K562 (cell line): ENCODE data around the gene FCHO1. TPM values are rescaled to one million over a fixed set of nuclear protein-coding genes. Genes with fewer than 3 reads are reported as not detected.
A peak's percentile ranks its signal among the peaks of the same experiment; 100 is the strongest.

ENCODE experiments used
- HDAC1 ChIP-seq, 2 experiments: fragments of 450-650 bp; IDR thresholded peaks; 2 replicates each; pipeline ENCODE4 v1.6.1; 2016 to 2017; ENCODE audit warnings: inconsistent platforms in 1 of 2, mild to moderate bottlenecking in 1 of 2, moderate library complexity in 1 of 2
- HMGN3 ChIP-seq: IDR thresholded peaks from 2 replicates; pipeline ENCODE4 v1.6.1; 2011; ENCODE audit warnings: borderline replicate concordance, low read depth, mild to moderate bottlenecking, mixed read lengths, low read length; ENCODE audit not compliant: insufficient read length; ENCODE audit errors: extremely low read depth
- TFAM ChIP-seq: fragments of 250-450 bp; sonication (Bioruptor Pico); conservative IDR thresholded peaks from 2 replicates; pipeline ENCODE4 v1.5.0; 2021; ENCODE audit warnings: mild to moderate bottlenecking, moderate library complexity
- polyA plus RNA-seq, 8 experiments: library from polyadenylated mRNA; depleted of rRNA in 4 of 8; stranded (reverse) in 5 of 8; unstranded in 3 of 8; fragments of >200 nt; fragmentation: Nextera tagmentation in 2 of 8; fragmentation: Illumina TruSeq in 1 of 8; extraction: Ambion mirVana in 2 of 8; extraction: Trizol in 1 of 8; gene quantifications; 2 replicates each; pipeline versions ENCODE4 v1.2.1 to v1.2.3, GENCODE V29; 2011 to 2014; ENCODE audit warnings: inconsistent platforms in 1 of 8, missing spikeins in 1 of 8
- total RNA-seq, 7 experiments: library from RNA; depleted of rRNA in 6 of 7; stranded (reverse); fragments of >200 nt in 6 of 7; fragmentation: Illumina TruSeq in 2 of 7; extraction: Trizol in 2 of 7; gene quantifications; 2 replicates each; pipeline versions ENCODE4 v1.2.1 to v1.2.3, GENCODE V29; 2011 to 2021; ENCODE audit warnings: low replicate concordance in 1 of 7
- TF ChIP-seq, protein P1 (sequence below): sonication (generic); formaldehyde crosslinking; IDR thresholded peaks from 2 replicates; pipeline ENCODE4 v1.8.1; 2023; ENCODE audit warnings: mild to moderate bottlenecking, missing genetic modification reagents
- TF ChIP-seq, protein P2 (sequence below): fragments of 450-650 bp; IDR thresholded peaks from 2 replicates; pipeline ENCODE4 v1.6.1; 2016; ENCODE audit warnings: missing biosample characterization, missing genetic modification characterization
- TF ChIP-seq, protein P3 (sequence below), 3 experiments: fragments of 200-800 bp in 1 of 3; sonication (Bioruptor generic) in 1 of 3; sonication (generic) in 1 of 3; formaldehyde crosslinking in 1 of 3; IDR thresholded peaks; 2 replicates each; pipeline versions ENCODE4 v1.6.1 to v1.8.0; 2016 to 2022; ENCODE audit warnings: mild to moderate bottlenecking in 2 of 3, missing compliant biosample characterization in 2 of 3, missing genetic modification characterization in 2 of 3, missing genetic modification reagents in 1 of 3
- TF ChIP-seq, protein P4 (sequence below), 2 experiments: fragments of 450-650 bp in 1 of 2; IDR thresholded peaks; 2 replicates each; pipeline ENCODE4 v1.6.1; 2011 to 2017; ENCODE audit warnings: low read depth in 2 of 2, antibody characterized with exemption in 1 of 2, borderline replicate concordance in 1 of 2, low read length in 1 of 2, mild to moderate bottlenecking in 1 of 2, mixed read lengths in 1 of 2; ENCODE audit not compliant: control insufficient read depth in 1 of 2

The FCHO1 gene
- total and polyA plus RNA-seq, 9 of the 15 experiments (the other 6 are each of a cell fraction or from before 2014, with no cell fraction given), result 0.21 to 58.9 (median 18.3) TPM

DNA sequence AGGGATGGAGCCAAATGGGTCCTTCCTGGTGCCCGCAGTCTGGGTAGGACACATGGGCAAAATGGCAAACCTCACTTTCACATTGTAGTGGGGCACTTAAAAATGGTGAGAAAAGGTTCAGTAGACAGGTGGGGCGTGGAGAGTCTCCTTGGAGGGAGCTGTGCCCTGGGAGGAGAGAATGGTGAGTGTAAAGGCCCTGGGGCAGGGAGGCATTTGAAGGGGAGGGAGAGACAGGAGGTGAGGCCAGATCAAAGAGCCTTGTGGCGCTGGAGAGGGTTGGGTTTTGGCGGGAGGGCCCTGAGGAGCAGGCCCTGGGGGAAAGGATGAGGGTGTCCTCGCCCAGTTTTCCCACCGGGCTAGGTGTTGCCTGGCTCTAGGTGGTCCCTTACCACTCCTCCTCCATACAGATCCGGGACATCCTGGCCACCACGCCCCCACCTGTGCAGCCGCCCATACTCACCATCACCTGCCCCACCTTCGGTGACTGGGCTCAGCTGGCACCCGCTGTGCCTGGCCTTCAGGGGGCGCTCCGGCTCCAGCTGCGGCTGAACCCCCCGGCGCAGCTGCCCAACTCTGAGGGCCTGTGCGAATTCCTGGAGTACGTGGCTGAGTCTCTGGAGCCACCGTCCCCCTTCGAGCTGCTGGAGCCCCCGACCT, 25.7 kb upstream of the FCHO1 start (continued):
- TF ChIP-seq, protein P1, sequence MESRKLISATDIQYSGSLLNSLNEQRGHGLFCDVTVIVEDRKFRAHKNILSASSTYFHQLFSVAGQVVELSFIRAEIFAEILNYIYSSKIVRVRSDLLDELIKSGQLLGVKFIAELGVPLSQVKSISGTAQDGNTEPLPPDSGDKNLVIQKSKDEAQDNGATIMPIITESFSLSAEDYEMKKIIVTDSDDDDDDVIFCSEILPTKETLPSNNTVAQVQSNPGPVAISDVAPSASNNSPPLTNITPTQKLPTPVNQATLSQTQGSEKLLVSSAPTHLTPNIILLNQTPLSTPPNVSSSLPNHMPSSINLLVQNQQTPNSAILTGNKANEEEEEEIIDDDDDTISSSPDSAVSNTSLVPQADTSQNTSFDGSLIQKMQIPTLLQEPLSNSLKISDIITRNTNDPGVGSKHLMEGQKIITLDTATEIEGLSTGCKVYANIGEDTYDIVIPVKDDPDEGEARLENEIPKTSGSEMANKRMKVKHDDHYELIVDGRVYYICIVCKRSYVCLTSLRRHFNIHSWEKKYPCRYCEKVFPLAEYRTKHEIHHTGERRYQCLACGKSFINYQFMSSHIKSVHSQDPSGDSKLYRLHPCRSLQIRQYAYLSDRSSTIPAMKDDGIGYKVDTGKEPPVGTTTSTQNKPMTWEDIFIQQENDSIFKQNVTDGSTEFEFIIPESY, result peak; percentile 65
- TF ChIP-seq, protein P2, sequence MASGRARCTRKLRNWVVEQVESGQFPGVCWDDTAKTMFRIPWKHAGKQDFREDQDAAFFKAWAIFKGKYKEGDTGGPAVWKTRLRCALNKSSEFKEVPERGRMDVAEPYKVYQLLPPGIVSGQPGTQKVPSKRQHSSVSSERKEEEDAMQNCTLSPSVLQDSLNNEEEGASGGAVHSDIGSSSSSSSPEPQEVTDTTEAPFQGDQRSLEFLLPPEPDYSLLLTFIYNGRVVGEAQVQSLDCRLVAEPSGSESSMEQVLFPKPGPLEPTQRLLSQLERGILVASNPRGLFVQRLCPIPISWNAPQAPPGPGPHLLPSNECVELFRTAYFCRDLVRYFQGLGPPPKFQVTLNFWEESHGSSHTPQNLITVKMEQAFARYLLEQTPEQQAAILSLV, result no peak
- TF ChIP-seq TFAM (no peak), HMGN3 (peak; percentile 24), HDAC1 (IDR thresholded peaks at IDR 0.05) (no peak)
- TF ChIP-seq, protein P3, sequence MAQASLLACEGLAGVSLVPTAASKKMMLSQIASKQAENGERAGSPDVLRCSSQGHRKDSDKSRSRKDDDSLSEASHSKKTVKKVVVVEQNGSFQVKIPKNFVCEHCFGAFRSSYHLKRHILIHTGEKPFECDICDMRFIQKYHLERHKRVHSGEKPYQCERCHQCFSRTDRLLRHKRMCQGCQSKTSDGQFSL (CRISPR knock-in tag; IDR thresholded peaks at IDR 0.05), result 0 out of 2 replicates have a peak, but pooled peaks have one; percentile 50
- TF ChIP-seq, protein P3 (tag; IDR thresholded peaks at IDR 0.05), result no peak
- TF ChIP-seq, protein P4, sequence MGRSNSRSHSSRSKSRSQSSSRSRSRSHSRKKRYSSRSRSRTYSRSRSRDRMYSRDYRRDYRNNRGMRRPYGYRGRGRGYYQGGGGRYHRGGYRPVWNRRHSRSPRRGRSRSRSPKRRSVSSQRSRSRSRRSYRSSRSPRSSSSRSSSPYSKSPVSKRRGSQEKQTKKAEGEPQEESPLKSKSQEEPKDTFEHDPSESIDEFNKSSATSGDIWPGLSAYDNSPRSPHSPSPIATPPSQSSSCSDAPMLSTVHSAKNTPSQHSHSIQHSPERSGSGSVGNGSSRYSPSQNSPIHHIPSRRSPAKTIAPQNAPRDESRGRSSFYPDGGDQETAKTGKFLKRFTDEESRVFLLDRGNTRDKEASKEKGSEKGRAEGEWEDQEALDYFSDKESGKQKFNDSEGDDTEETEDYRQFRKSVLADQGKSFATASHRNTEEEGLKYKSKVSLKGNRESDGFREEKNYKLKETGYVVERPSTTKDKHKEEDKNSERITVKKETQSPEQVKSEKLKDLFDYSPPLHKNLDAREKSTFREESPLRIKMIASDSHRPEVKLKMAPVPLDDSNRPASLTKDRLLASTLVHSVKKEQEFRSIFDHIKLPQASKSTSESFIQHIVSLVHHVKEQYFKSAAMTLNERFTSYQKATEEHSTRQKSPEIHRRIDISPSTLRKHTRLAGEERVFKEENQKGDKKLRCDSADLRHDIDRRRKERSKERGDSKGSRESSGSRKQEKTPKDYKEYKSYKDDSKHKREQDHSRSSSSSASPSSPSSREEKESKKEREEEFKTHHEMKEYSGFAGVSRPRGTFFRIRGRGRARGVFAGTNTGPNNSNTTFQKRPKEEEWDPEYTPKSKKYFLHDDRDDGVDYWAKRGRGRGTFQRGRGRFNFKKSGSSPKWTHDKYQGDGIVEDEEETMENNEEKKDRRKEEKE (IDR thresholded peaks at IDR 0.05; ENCODE audit: borderline replicate concordance in 1 of 2, control insufficient read depth in 1 of 2, low read depth in 2 of 2, low read length in 1 of 2), result no peak
